CD8-positive, alpha-beta memory T cell (primary cell): ENCODE measurements around the gene KRTAP10-10. TPM values are rescaled to one million over a fixed set of nuclear protein-coding genes. Genes with fewer than 3 reads are reported as not detected.
"Not testable (repeated sequence)": the region's sequence is repeated elsewhere in the genome, so short reads cannot be mapped to it uniquely, and the experiment has no call there.

ENCODE experiments used
- CTCF ChIA-PET: fragments of 350-600 bp; sonication (Branson Sonifier 250); formaldehyde crosslinking; loops from one replicate; lab custom pipeline; 2021; ENCODE audit warnings: antibody characterized with exemption; lab: Charles Lee
- POLR2A ChIA-PET: fragments of 350-600 bp; sonication (Branson Sonifier 250); formaldehyde crosslinking; loops from one replicate; lab custom pipeline; 2021; ENCODE audit warnings: antibody characterized with exemption; lab: Charles Lee
- DNase-seq, 5 donors: peaks; one replicate each; pipeline versions ENCODE4 v3.0.0 to v3.0.0-alpha.2; 2020 to 2022; ENCODE audit warnings: mixed read lengths in 1 of 5
- H3K27ac ChIP-seq: one replicate; pipeline ENCODE4 v1.7.0; 2013; ENCODE audit warnings: low read depth, mild to moderate bottlenecking, low read length, moderate library complexity
- H3K27me3 ChIP-seq: 2 replicates; pipeline ENCODE4 v1.7.0; 2013; ENCODE audit warnings: low read length, mild to moderate bottlenecking; ENCODE audit not compliant: insufficient read depth, poor library complexity, severe bottlenecking
- H3K36me3 ChIP-seq: 2 replicates; pipeline ENCODE4 v1.7.0; 2013; ENCODE audit warnings: mild to moderate bottlenecking, low read length, moderate library complexity; ENCODE audit not compliant: insufficient read depth
- H3K4me1 ChIP-seq: 2 replicates; pipeline ENCODE4 v1.7.0; 2013; ENCODE audit warnings: mild to moderate bottlenecking, low read length, moderate library complexity; ENCODE audit not compliant: insufficient read depth
- H3K4me3 ChIP-seq: 2 replicates; pipeline ENCODE4 v1.7.0; 2013; ENCODE audit warnings: mild to moderate bottlenecking, low read length
- H3K9me3 ChIP-seq: 2 replicates; pipeline ENCODE4 v1.7.0; 2013; ENCODE audit warnings: mild to moderate bottlenecking, low read length
- H3K27ac Mint-ChIP-seq, 8 donors: one replicate each; pipeline ENCODE4 v1.8.0; 2020 to 2021; ENCODE audit warnings: mixed read lengths in 8 of 8, mild to moderate bottlenecking in 6 of 8, inconsistent platforms in 3 of 8, moderate library complexity in 3 of 8
- H3K27me3 Mint-ChIP-seq, 2 donors: one replicate each; pipeline ENCODE4 v1.8.0; 2020 to 2021; ENCODE audit warnings: mixed read lengths in 2 of 2, mild to moderate bottlenecking in 1 of 2, moderate library complexity in 1 of 2
- H3K36me3 Mint-ChIP-seq, 3 donors: one replicate each; pipeline ENCODE4 v1.8.0; 2020 to 2021; ENCODE audit warnings: mixed read lengths in 3 of 3, inconsistent platforms in 1 of 3, mild to moderate bottlenecking in 1 of 3
- H3K4me1 Mint-ChIP-seq, 3 donors: one replicate each; pipeline ENCODE4 v1.8.0; 2020 to 2021; ENCODE audit warnings: mixed read lengths in 3 of 3, inconsistent platforms in 1 of 3, mild to moderate bottlenecking in 1 of 3
- H3K4me3 Mint-ChIP-seq, 7 donors: one replicate each; pipeline ENCODE4 v1.8.0; 2020 to 2021; ENCODE audit warnings: mixed read lengths in 7 of 7, mild to moderate bottlenecking in 6 of 7, moderate library complexity in 4 of 7, inconsistent platforms in 2 of 7
- H3K9me3 Mint-ChIP-seq, 5 donors: one replicate each; pipeline ENCODE4 v1.8.0; 2020 to 2022; ENCODE audit warnings: mixed read lengths in 5 of 5, mild to moderate bottlenecking in 3 of 5, moderate library complexity in 2 of 5, inconsistent platforms in 1 of 5
- polyA plus RNA-seq: library from polyadenylated mRNA; unstranded; fragments of 300-500 nt; fragmentation: Illumina TruSeq; gene quantifications from one replicate; pipeline ENCODE4 v1.2.3, GENCODE V29; 2021
- total RNA-seq, 2 experiments: library from RNA; stranded (reverse); gene quantifications; one replicate each; pipeline ENCODE4 v1.2.3, GENCODE V29; 2021

The KRTAP10-10 gene
- total and polyA plus RNA-seq, 3 experiments from 2014 or later: not detected

DNA sequence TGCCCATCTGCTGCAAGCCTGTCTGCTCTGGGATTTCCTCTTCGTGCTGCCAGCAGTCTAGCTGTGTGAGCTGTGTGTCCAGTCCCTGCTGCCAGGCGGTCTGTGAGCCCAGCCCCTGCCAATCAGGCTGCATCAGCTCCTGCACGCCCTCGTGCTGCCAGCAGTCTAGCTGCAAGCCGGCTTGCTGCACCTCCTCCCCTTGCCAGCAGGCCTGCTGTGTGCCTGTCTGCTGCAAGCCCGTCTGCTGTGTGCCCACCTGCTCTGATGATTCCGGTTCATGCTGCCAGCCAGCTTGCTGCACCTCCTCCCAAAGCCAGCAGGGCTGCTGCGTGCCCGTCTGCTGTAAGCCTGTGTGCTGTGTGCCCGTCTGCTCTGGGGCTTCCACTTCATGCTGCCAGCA lies 36.1 kb upstream of the KRTAP10-10 start:
- H3K4me1 ChIP-seq, H3K9me3 Mint-ChIP-seq, H3K27ac ChIP-seq, H3K27me3 ChIP-seq, H3K27ac Mint-ChIP-seq, H3K9me3 ChIP-seq, CTCF ChIA-PET, DNase-seq, H3K36me3 ChIP-seq, H3K4me3 ChIP-seq, H3K4me1 Mint-ChIP-seq, POLR2A ChIA-PET, H3K4me3 Mint-ChIP-seq: not testable (repeated sequence)
- Mint-ChIP-seq H3K27me3 (peaks cover 16 to 20% of the 10 kb centered on the region in 2 donors), H3K36me3 (peaks cover 0 to 15% (median 0%) of the 10 kb centered on the region in 3 donors)

DNA sequence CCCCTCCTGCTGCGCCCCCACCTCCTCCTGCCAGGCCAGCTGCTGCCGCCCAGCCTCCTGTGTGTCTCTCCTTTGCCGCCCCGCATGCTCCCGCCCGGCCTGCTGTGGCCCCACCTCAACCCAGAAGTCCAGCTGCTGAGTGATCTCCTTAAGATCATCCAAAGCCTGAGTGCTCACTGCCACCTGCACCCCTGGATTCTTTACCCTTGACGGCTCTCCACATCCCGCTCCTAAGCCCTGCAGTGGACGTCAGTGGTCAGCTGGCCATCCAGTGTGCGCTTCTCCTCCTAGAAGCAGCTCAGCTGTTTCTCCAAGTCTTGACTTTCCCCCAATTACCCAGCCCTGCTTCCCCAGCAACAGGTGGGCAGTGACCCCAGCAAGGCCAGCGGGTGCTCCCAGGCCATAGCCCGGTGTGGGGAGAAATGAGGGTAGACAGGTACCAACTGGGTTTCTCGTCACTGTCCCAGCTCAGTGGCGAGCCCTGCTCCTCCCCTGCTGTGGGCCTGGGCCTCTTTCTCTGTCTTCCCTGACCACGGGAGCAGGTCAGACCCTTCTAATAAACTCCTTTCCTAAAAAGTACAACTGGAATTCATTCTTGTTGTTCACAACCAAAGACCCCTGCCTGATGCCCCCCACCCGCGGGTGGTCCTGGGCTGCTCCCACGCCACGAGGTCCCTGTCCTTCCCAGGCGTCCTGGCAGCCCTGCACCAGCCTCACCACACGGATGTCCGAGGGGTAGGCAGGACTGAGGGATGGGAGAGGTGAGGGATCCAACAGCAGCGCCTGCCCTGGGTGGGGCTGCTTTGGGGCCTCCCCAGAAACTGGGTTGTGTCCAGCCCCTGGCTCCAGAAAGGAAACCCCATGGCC lies 35.3 kb upstream of the KRTAP10-10 start:
- H3K27me3 Mint-ChIP-seq: peaks cover 16 to 26% of the 10 kb centered on the region in 2 donors
- no peaks in the 10 kb centered on the region for H3K9me3 ChIP-seq
- no peak for DNase-seq
- peak overlapping the region in 3 of 8 donors; percentile 17 to 68 (median 37) for H3K27ac Mint-ChIP-seq
- ChIA-PET CTCF (no interaction called here), POLR2A (no interaction called here)
- no peaks in the 10 kb centered on the region for H3K27me3 ChIP-seq
- no peaks in the 10 kb centered on the region for H3K36me3 ChIP-seq
- H3K9me3 Mint-ChIP-seq: peaks cover 0 to 9% (median 4%) of the 10 kb centered on the region in 5 donors
- no peak overlapping the region for H3K4me3 Mint-ChIP-seq
- H3K4me3 ChIP-seq: no peak overlapping the region
- no peak overlapping the region for H3K27ac ChIP-seq
- H3K4me1 ChIP-seq: no peaks in the 10 kb centered on the region
- H3K36me3 Mint-ChIP-seq: peaks cover 0 to 15% (median 0%) of the 10 kb centered on the region in 3 donors
- no peaks in the 10 kb centered on the region for H3K4me1 Mint-ChIP-seq

DNA sequence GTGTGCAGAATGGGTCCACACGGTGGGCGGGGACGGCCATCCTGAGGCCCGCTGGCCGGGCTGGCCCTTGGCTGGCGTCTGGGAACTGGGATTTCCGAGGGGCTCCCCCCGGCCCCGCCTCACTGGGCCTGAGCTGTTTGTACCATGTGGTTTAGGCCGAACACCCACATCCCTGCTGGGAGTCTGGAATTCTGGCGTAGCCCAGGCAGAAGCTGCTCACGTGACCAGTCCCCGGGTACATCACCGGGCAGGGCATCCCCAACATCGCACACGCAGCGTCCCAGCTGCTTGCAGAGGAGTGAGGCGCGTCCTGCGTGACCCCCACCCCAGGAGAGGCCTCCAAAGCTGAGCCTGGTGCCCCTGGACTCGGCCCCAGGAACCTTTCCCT lies 34.7 kb upstream of the KRTAP10-10 start:
- Mint-ChIP-seq H3K27ac (no peak overlapping the region), H3K4me3 (no peak overlapping the region), H3K36me3 (peaks cover 0 to 15% (median 0%) of the 10 kb centered on the region in 3 donors), H3K4me1 (no peaks in the 10 kb centered on the region), H3K27me3 (peaks cover 17 to 26% of the 10 kb centered on the region in 2 donors), H3K9me3 (peaks cover 0 to 9% (median 4%) of the 10 kb centered on the region in 5 donors)
- H3K36me3 ChIP-seq: no peaks in the 10 kb centered on the region
- no peaks in the 10 kb centered on the region for H3K4me1 ChIP-seq
- peaks cover under 1% of the 10 kb centered on the region for H3K27me3 ChIP-seq
- no peak for DNase-seq
- no peaks in the 10 kb centered on the region for H3K9me3 ChIP-seq
- ChIA-PET CTCF (no interaction called here), POLR2A (no interaction called here)
- H3K27ac ChIP-seq: no peak overlapping the region
- H3K4me3 ChIP-seq: no peak overlapping the region

DNA sequence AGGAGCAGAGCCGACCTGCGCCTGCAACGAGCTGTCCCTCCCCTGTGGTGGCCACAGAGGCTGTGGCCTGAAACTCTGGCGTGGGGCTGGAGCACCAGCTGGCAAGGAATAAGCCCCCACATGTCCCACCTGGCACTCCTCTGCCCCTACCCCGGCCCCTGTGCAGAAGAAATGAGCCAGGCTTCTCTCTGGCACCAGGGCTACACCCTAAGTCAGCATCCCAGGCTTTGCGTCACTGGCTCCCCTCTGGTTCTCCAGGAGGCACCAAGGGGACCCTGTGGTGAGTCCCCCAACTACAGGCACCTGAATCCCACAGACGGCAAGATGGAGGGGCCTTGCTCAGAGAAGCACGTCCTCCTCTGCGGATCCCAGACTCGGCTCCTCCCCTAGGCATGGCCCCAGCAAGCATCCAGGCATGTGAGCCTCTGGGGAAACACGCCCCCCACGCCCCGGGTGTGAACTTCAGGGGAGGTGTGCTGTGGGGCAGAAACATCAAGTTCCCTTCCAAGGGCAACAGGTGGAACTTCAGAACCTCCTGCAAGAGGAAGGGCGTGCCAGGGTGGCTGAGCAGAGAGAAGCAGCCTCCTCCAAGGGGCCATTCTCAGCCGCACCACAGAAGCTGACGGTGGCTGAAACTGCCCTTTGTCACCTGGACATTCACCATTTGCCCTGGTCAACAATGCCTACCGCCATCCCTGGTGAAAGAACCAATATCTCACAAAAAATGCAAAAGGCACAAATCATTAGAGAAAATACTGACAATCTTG lies 33.9 kb upstream of the KRTAP10-10 start:
- Mint-ChIP-seq H3K27me3 (peaks cover 17 to 31% of the 10 kb centered on the region in 2 donors), H3K4me1 (no peaks in the 10 kb centered on the region), H3K9me3 (peaks cover 0 to 6% (median 4%) of the 10 kb centered on the region in 5 donors), H3K36me3 (peaks cover 0 to 12% (median 0%) of the 10 kb centered on the region in 3 donors), H3K4me3 (no peak overlapping the region), H3K27ac (peak overlapping the region in 2 of 8 donors; percentile 11 to 38)
- Histone ChIP-seq H3K27ac (no peak overlapping the region), H3K4me1 (no peaks in the 10 kb centered on the region), H3K27me3 (peaks cover 5% of the 10 kb centered on the region), H3K36me3 (no peaks in the 10 kb centered on the region), H3K9me3 (no peaks in the 10 kb centered on the region), H3K4me3 (no peak overlapping the region)
- ChIA-PET CTCF (no interaction called here), POLR2A (no interaction called here)
- DNase-seq: no peak

DNA sequence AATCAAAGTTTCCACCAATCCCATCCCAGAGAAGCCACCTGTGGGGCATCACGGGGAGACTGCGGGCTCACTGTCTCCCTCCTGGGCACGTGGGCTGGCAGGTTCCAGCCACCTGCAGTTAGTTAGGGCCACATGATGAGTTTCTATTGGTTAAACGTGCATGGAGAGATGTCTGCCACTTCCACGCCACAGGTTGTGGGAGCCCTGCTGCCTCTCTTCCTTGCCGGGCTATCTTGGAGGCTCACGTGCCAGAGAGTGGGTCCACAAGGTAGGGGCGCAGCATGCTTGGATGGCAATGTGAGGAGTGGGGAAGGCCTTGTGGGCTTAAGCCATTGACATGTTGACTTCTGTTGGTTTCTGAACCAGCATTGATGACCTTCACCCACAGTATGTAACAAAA lies 33.2 kb upstream of the KRTAP10-10 start:
- Histone ChIP-seq H3K4me3 (no peak overlapping the region), H3K27me3 (peaks cover 5% of the 10 kb centered on the region), H3K36me3 (no peaks in the 10 kb centered on the region), H3K9me3 (no peaks in the 10 kb centered on the region), H3K4me1 (no peaks in the 10 kb centered on the region), H3K27ac (no peak overlapping the region)
- Mint-ChIP-seq H3K9me3 (peaks cover 0 to 5% (median 3%) of the 10 kb centered on the region in 5 donors), H3K27me3 (peaks cover 14 to 31% of the 10 kb centered on the region in 2 donors), H3K4me3 (no peak overlapping the region), H3K4me1 (no peaks in the 10 kb centered on the region), H3K36me3 (peaks cover 0 to 9% (median 0%) of the 10 kb centered on the region in 3 donors), H3K27ac (peak overlapping the region in 1 of 8 donors; percentile 11)
- ChIA-PET CTCF (no interaction called here), POLR2A (no interaction called here)
- DNase-seq: no peak

DNA sequence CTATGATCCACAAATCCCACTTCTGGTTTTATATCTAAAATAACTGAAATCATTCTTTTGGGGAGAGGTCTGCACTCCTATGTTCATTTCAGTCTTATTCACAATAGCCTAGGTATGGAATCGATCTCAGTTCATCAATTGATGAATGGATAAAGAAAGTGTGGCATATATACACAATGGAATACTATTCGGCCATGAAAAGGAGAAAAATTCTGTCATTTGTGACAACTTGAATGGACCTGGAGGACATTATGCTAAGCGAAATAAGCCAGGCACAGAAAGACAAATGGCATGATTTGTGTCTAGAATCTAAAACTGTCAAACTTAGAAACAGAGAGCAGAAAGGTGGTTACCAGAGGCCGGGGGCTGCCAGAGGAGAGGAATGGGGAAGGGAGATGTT lies 30.7 kb upstream of the KRTAP10-10 start:
- ChIA-PET CTCF (no interaction called here), POLR2A (no interaction called here)

DNA sequence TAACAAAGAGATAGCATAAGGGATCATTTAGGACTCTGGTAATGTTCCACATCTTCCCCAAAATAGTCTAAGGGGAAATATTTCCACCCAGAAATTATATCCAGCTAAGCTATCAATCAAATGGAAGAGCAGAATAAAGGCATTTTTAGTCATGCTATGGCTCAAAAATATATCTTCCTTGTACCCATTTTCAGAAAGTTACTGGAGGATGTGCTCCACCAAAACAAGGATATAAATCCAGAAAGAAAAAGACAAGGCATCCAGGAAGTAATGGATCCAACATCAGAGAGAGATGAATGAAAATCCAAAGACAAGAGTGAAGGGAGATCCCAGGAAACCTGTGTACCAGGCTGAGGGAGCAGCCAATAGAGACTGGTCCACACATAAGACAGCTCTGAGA lies 28.0 kb upstream of the KRTAP10-10 start:
- peaks cover 6 to 23% of the 10 kb centered on the region in 2 donors for H3K27me3 Mint-ChIP-seq
- H3K9me3 Mint-ChIP-seq: peaks cover 13 to 29% (median 24%) of the 10 kb centered on the region in 5 donors
- H3K9me3 ChIP-seq: peaks cover 4% of the 10 kb centered on the region
- H3K4me1 ChIP-seq: no peaks in the 10 kb centered on the region
- H3K27ac ChIP-seq: no peak overlapping the region
- POLR2A ChIA-PET: no interaction called here
- peaks cover 5% of the 10 kb centered on the region for H3K27me3 ChIP-seq
- no peak overlapping the region for H3K4me3 Mint-ChIP-seq
- H3K4me3 ChIP-seq: no peak overlapping the region
- no peak overlapping the region for H3K27ac Mint-ChIP-seq
- peaks cover 1 to 27% (median 2%) of the 10 kb centered on the region in 3 donors for H3K36me3 Mint-ChIP-seq
- CTCF ChIA-PET: no interaction called here
- no peak for DNase-seq
- no peaks in the 10 kb centered on the region for H3K4me1 Mint-ChIP-seq
- no peaks in the 10 kb centered on the region for H3K36me3 ChIP-seq

More for the DNA sequence above, 30.7 kb upstream of the KRTAP10-10 start:
- Histone ChIP-seq H3K9me3 (no peaks in the 10 kb centered on the region), H3K4me1 (no peaks in the 10 kb centered on the region), H3K4me3 (no peak overlapping the region), H3K27ac (no peak overlapping the region), H3K36me3 (no peaks in the 10 kb centered on the region), H3K27me3 (peaks cover 5% of the 10 kb centered on the region)
- peaks cover 8 to 31% of the 10 kb centered on the region in 2 donors for H3K27me3 Mint-ChIP-seq
- peak overlapping the region in 1 of 8 donors; percentile 63 for H3K27ac Mint-ChIP-seq
- no peaks in the 10 kb centered on the region for H3K4me1 Mint-ChIP-seq
- peaks cover 12 to 29% (median 23%) of the 10 kb centered on the region in 5 donors for H3K9me3 Mint-ChIP-seq
- no peak overlapping the region for H3K4me3 Mint-ChIP-seq
- H3K36me3 Mint-ChIP-seq: peaks cover 1 to 26% (median 2%) of the 10 kb centered on the region in 3 donors
- no peak for DNase-seq
